ENCODE results near the gene CNKSR3. TPM values are rescaled to one million over a fixed set of nuclear protein-coding genes. Genes with fewer than 3 reads are reported as not detected.

CNKSR3 gene
- total RNA-seq, 4 donors from 2014 or later: 8.8 to 12.4 (median 11.2) TPM

DNA sequence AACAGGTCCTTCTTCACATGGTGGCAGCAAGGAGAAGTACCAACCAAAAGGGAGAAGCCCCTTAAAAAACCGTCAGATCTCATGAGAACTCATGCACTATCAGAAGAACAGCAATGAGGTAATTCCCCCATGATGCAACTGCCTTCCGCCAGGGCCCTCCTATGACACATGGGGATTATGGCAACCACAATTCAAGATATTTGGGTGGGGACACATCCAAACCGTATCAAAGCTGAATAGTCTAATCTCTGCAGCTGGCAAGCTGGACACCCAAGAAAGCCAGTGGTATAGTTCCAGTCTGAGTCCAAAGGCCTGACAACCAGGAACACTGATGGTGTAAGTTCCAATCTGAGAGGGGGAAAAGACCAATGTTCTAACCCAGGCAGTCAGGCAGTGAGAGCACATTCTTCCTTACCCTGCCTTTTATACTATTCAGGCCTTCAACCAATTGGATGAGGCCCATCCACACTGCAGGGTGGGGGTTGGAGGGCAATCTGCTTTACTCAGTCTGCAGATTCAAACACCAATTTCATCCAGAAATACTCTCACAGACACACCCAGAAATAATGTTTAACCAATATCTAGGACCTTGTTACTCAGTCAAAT, 17.9 kb upstream of the CNKSR3 start:
- TF ChIP-seq CTCF (IDR thresholded peaks at IDR 0.05) (no peak), POLR2AphosphoS5 (IDR thresholded peaks at IDR 0.05) (no peak), POLR2A (IDR thresholded peaks at IDR 0.05) (no peak), EP300 (IDR thresholded peaks at IDR 0.05) (no peak)
- 90% methylated on average over 3 of the region's 3 CpGs for WGBS
- Histone ChIP-seq H3K4me3 (no peak overlapping the region), H3K27ac (no peak overlapping the region), H3K9me3 (no peaks in the 10 kb centered on the region), H3K4me1 (no peaks in the 10 kb centered on the region), H3K27me3 (no peaks in the 10 kb centered on the region), H3K36me3 (no peaks in the 10 kb centered on the region)
- no peak for DNase-seq (ENCODE audit: low spot score in 2 of 2)

DNA sequence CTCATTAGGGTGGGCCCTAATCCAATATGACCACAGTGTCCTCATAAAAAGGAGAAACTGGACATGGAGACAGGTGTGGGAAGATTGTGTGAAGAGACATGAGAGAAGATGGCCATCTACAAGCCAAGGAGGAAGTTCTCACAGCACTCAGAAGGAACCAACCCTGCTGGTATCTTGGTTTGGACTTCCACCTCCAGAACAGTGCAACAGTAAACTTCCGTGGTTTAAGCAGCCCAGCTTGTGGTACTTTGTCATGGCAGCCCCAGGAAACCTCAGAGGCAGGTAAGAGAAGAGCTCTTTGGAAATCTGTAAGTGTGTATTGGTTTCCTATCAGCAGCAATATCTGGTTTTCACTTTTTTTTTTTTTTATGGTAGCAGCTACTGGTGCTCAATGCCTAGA, 16.5 kb upstream of the CNKSR3 start:
- DNase-seq (ENCODE audit: low spot score in 2 of 2): no peak
- no peak overlapping the region for H3K4me3 ChIP-seq
- no peak overlapping the region for H3K27ac ChIP-seq
- WGBS: 64% methylated on average over 1 of the region's 1 CpG
- H3K4me1 ChIP-seq: no peaks in the 10 kb centered on the region
- H3K36me3 ChIP-seq: no peaks in the 10 kb centered on the region
- H3K9me3 ChIP-seq: no peaks in the 10 kb centered on the region
- TF ChIP-seq POLR2A (IDR thresholded peaks at IDR 0.05) (no peak), CTCF (IDR thresholded peaks at IDR 0.05) (no peak), POLR2AphosphoS5 (IDR thresholded peaks at IDR 0.05) (no peak), EP300 (IDR thresholded peaks at IDR 0.05) (no peak)
- H3K27me3 ChIP-seq: no peaks in the 10 kb centered on the region

DNA sequence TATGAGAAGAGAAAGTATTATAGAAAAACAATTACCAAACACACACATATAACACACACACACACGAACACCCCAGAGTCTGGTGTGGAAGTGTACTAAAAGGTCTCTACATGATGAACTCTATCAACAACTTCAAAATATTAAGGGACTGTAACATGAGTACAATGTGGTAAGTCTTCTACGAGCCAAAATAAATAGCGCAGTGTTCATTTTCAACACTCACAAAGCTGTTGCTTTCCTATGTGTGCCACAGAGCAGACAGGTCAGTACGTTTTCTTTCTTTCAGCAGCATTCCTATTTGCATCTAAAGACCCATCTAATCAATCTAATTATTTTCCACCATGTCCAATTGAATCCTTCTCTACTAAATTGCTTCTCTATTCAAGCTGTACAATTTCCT, 12.1 kb upstream of the CNKSR3 start:
- no peaks in the 10 kb centered on the region for H3K27me3 ChIP-seq
- no peaks in the 10 kb centered on the region for H3K4me1 ChIP-seq
- no peak overlapping the region for H3K27ac ChIP-seq
- DNase-seq (ENCODE audit: low spot score in 2 of 2): no peak
- 87% methylated on average over 4 of the region's 4 CpGs for WGBS
- no peak overlapping the region for H3K4me3 ChIP-seq
- peaks cover 2% of the 10 kb centered on the region for H3K9me3 ChIP-seq
- H3K36me3 ChIP-seq: no peaks in the 10 kb centered on the region
- TF ChIP-seq CTCF (IDR thresholded peaks at IDR 0.05) (no peak), POLR2AphosphoS5 (IDR thresholded peaks at IDR 0.05) (no peak), POLR2A (IDR thresholded peaks at IDR 0.05) (no peak), EP300 (IDR thresholded peaks at IDR 0.05) (no peak)

- TF ChIP-seq POLR2A (IDR thresholded peaks at IDR 0.05) (no peak), POLR2AphosphoS5 (IDR thresholded peaks at IDR 0.05) (no peak), CTCF (IDR thresholded peaks at IDR 0.05) (no peak), EP300 (IDR thresholded peaks at IDR 0.05) (no peak)
- Histone ChIP-seq H3K27me3 (no peaks in the 10 kb centered on the region), H3K4me1 (no peaks in the 10 kb centered on the region), H3K27ac (no peak overlapping the region), H3K36me3 (no peaks in the 10 kb centered on the region), H3K9me3 (peaks cover 2% of the 10 kb centered on the region), H3K4me3 (no peak overlapping the region)
- no peak for DNase-seq (ENCODE audit: low spot score in 2 of 2)
- 92% methylated on average over 7 of the region's 7 CpGs for whole genome bisulfite sequencing
Observed at GRCh38 chr6:154521412-154521811, 10.9 kb upstream of the CNKSR3 start.

DNA sequence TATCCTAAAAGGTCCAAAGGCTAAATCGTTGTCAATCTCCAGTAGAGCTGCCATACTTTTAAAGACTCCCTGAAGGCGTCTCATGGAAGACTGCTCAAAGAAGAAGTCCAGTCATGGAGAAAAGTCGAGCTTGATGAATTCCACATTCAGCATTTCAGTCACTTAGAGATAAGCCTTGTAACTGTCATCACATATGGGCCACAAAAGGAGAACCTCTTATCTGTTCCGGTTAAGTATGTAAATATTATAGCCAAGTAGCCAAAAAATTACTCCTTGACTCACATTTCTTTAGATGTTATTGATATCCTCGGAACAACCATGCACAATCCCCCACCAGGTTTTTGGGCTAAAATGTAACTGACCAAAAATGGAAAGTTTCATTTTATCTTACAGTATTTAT, 9.8 kb upstream of the CNKSR3 start:
- Histone ChIP-seq H3K27ac (no peak overlapping the region), H3K27me3 (no peaks in the 10 kb centered on the region), H3K36me3 (no peaks in the 10 kb centered on the region), H3K4me3 (no peak overlapping the region), H3K9me3 (peaks cover 2% of the 10 kb centered on the region), H3K4me1 (no peaks in the 10 kb centered on the region)
- DNase-seq (ENCODE audit: low spot score in 2 of 2): no peak
- WGBS: 52% methylated on average over 5 of the region's 5 CpGs
- TF ChIP-seq POLR2A (IDR thresholded peaks at IDR 0.05) (no peak), CTCF (IDR thresholded peaks at IDR 0.05) (no peak), EP300 (IDR thresholded peaks at IDR 0.05) (no peak), POLR2AphosphoS5 (IDR thresholded peaks at IDR 0.05) (no peak)

Data from suprapubic skin (tissue), 4 donors.